HG03354 (cell line): ENCODE data around the gene CPEB1.
"Not testable (repeated sequence)": the region's sequence is repeated elsewhere in the genome, so short reads cannot be mapped to it uniquely, and the experiment has no call there.

Experiments used
- ATAC-seq: cut with Tn5 transposase; IDR thresholded peaks from one replicate; pipeline ENCODE4 v1.9.1; 2021; ENCODE audit warnings: mild to moderate bottlenecking; ENCODE audit not compliant: unreplicated experiment, poor library complexity, severe bottlenecking

Gene CPEB1

GRCh38 chr15:82553846-82554245, 93.3 kb downstream of the CPEB1 start:
- ATAC-seq, result no peak

GRCh38 chr15:82552861-82553260, 94.3 kb downstream of the CPEB1 start:
- no peak for ATAC-seq

GRCh38 chr15:82551646-82552247, 95.4 kb downstream of the CPEB1 start:
- no peak for ATAC-seq

GRCh38 chr15:82549199-82549665, 97.9 kb downstream of the CPEB1 start:
- ATAC-seq, result no peak

GRCh38 chr15:82548700-82549099, 98.5 kb downstream of the CPEB1 start:
- ATAC-seq, result no peak

- no peak for ATAC-seq
These were observed 101.7 kb downstream of the CPEB1 start for GRCh38 chr15:82545478-82545877.

GRCh38 chr15:82545002-82545401, 102.2 kb downstream of the CPEB1 start:
- ATAC-seq, result no peak

- no peak for ATAC-seq
These were observed 102.7 kb downstream of the CPEB1 start for GRCh38 chr15:82544431-82544830.

GRCh38 chr15:82543160-82543559, 104.0 kb downstream of the CPEB1 start:
- ATAC-seq, result no peak

GRCh38 chr15:82540984-82541431, 106.2 kb downstream of the CPEB1 start:
- ATAC-seq, result no peak

- ATAC-seq, result peak; percentile 97
These were observed 106.8 kb downstream of the CPEB1 start, which contains the start of gene RPS17 for GRCh38 chr15:82540055-82540983. Gene RPS17, minus strand, starts transcription at chr15:82540457. Its CDS starts 29 bp downstream, at chr15:82540428.

- ATAC-seq, result peak; percentile 5
These were observed 107.5 kb downstream of the CPEB1 start for GRCh38 chr15:82539691-82540054.

- ATAC-seq, result no peak
These were observed 108.0 kb downstream of the CPEB1 start for GRCh38 chr15:82538961-82539690.

- ATAC-seq, result no peak
These were observed 109.7 kb downstream of the CPEB1 start for GRCh38 chr15:82537351-82537908.

- no peak for ATAC-seq
These were observed 110.5 kb downstream of the CPEB1 start for GRCh38 chr15:82536409-82537350.

- no peak for ATAC-seq
These were observed 111.4 kb downstream of the CPEB1 start for GRCh38 chr15:82535566-82536408.

- not testable (repeated sequence) for ATAC-seq
These were observed 112.0 kb downstream of the CPEB1 start for GRCh38 chr15:82535151-82535550.

GRCh38 chr15:82534457-82534861, 112.7 kb downstream of the CPEB1 start:
- ATAC-seq, result not testable (repeated sequence)
